Endometrial microvascular endothelial cells (primary cell): ENCODE measurements around the gene PRICKLE2. TPM values are rescaled to one million over a fixed set of nuclear protein-coding genes. Genes with fewer than 3 reads are reported as not detected.

Experiments
- in situ Hi-C: cut with HindIII; loops from 2 replicates; pipeline ENCODE4 v1.10.0; 2017; ENCODE audit warnings: low sequenced_read_pairs, low pct_unique_long_range_greater_than_20kb; ENCODE audit errors: inconsistent ontology term
- total RNA-seq: library from RNA; depleted of rRNA; stranded (reverse); fragments of >200 nt; gene quantifications from one replicate; pipeline ENCODE4 v1.2.3, GENCODE V29; 2015; ENCODE audit errors: inconsistent ontology term

Gene PRICKLE2
- total RNA-seq, 1 donor from 2014 or later = 0.56 TPM

DNA sequence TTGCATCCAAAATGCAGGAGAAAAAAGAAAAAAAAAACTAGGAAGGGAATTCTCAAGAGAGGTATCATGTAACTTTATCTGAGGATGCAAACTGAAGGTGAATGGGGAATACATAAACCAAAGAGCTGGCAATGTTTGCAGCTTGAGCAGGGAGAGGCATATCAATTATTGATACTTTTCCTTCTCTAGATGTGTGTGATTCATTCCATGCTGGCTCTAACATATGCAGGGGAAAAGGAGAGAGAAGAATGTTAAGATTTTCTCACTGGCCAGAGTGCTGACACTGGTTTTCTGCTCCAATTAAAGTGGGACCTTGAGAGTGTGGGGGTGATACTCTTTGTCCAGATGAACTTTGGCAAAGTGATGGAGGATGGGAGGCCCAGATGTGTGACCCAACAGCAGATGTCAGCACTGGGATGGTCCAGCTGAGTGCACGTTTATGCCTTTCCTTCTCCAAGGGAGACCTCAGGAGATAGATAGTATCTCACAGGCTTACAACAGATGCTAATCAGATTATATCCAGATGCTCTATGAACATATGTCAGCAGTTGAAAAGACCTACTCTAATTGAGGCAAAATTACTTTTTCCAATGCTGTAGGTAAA, 152.0 kb downstream of the PRICKLE2 start:
- in situ Hi-C loops = no loop called here

DNA sequence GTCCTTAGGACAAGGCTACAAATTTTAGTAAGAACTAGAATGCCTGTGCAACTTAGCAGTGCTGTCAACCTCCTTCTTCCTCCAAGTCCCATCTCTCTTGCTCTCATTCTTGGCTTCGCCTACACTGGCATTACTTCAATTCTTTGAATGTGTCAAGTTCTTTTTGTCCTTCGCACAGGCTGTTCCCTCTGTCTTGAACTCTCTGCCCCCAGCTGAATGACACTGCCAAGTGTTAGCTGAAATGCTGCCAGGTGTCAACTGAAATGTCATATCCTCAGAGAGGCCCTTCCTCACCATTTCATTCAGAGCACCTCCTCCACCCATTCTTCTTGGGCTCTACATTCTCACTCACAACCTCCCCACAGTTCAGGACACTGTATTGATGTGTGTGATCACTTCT, 153.1 kb downstream of the PRICKLE2 start:
- in situ Hi-C loops = no loop called here

DNA sequence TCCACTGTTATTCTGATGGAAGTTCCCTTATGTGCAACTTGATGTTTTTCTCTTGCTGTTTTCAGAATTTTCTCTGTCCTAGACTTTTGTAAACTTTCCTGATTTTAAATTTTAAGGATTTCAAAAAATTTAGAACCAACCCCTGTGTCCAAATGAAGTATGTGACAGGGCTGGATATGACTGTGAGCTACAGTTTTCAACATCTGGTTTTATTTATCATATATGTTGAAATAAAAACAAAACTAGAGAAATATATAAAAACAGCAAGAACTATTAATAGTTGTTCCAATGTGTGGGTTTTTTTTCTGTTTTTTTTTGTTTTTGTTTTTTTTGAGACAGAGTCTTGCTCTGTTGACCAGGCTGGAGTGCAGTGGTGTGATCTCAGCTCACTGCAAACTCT, 154.6 kb downstream of the PRICKLE2 start:
- in situ Hi-C loops = no loop called here

DNA sequence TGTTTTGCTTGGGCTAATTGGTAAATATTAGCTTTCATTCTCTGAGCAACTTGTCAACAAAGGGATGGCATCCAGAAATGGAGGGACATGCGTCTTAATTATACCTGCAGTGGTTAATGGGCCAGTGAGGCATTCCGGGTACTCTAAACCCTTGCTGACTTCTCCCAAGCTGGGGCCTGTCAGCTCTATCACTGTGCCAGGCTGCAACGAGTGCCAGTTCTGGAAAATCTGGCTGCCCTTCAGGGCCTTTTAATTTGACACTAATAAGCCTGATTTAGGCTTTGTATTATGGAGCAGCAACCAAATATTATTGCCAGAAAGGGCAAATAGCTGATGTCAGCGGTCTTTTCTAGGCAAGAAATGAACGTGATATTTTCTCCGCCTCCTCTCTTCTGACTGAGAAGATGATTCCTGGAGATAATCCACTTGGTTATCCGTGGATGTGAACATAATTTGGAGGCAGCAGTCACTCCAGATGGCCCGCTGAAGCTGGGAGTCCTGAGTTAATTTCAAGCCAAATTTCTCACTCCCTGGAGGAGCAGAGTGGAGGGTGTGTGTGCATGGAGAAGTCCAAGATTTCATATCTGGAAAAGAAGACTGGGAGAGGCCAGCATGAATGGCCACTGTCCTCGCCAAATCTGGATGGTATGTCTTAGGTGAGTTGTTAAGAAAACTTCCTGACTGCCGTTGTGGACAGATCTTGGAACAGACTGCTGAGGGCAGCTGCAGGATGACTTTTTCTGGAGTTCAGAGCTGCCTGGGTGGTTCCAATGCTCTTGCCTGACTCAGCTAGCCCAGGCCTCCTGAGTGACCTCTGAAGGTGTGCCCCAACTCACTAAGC, 157.5 kb downstream of the PRICKLE2 start:
- in situ Hi-C loops = no loop called here

DNA sequence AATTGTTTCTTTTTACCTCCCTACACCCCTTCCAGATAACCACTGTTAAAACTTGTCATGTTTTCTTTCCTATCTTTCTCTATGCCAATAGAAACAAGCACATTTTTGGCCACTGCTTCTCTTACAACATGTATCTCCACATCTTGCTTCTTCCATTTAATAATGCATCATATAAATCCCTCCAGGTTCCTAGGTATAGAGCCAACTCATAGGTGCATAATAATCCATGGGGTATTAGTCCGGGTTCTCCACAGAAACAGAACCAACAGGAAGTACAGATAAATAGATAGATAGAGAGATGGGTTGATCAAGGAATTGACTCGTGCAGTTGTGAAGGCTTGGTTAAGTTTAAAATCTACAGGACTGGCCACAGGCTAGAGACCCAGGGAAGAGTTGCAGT, 160.5 kb downstream of the PRICKLE2 start:
- in situ Hi-C loops = no loop called here

DNA sequence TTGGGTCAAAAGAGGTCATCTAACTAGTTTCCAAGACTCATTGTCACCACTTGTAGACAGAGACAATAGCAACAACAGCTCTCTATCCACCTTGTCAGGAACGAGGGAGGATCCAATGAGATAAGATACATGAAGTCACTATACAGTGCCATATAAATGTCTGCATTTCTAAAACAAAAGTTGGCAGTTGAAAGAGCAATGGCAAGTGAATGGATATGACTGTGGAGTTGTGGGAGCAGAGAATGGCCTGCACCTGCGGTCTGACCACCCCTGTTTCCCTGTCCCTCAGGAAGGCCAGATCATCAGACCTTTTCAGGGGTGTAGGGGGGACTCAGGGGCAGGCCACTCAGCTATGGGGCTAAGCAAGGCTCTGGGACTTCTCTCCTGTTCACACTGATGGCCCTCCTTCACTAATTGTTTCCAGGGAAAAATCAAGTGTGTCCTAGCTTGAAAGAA, 161.3 kb downstream of the PRICKLE2 start:
- in situ Hi-C loops = no loop called here

DNA sequence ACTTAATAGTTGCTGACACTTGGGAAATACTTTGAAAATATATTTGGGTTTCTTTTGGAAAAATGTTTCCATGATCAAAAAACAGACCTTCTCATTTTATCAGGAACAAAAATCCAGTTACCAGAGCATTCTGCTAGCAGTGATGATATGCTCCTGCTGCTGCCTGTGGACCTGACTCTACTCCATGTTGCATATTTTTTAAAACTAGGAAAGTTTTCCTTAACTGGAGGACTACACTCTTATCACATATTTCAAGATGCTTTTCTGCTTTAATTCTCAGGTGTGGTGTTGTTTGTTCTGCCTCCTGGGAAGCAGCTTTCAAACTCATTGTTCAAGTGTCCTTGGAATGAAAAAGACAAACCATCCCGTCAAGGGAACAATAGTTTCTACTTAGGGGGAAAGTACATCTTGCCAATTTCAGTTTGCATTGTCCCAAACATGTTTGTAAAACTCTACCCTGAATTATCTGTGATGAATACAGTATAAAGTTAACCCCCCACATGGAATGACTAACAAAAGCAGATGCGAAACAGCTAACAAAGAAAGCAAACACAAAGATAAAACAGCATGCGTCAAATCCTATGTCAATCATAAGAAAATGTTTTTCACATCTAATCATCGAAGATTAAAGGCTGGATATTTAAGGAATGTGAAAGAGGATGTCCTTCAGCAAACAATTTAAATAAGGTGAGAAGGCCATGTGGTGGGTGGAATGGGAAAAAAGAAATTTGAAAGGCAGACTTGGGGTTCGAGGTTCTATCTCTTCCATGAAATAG, 161.9 kb downstream of the PRICKLE2 start:
- in situ Hi-C loops = no loop called here

DNA sequence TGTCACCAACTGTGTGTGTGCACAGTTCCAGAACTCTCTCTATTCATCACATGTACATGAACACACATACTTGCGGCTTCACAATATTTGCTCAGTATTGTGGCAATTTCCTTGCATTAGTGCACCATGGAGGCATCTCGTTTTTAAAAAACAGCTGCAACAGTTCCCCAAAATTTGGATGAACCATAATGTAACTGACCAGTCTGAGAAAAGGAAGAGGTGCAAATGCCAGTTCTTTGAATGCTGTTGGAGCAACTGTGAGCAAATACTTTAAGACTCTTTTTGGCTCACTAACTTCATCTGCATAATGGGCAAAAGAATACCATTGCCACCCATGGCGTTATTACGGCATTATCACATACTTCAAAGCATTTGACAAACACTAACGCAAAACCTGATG, 163.6 kb downstream of the PRICKLE2 start:
- in situ Hi-C loops = no loop called here

DNA sequence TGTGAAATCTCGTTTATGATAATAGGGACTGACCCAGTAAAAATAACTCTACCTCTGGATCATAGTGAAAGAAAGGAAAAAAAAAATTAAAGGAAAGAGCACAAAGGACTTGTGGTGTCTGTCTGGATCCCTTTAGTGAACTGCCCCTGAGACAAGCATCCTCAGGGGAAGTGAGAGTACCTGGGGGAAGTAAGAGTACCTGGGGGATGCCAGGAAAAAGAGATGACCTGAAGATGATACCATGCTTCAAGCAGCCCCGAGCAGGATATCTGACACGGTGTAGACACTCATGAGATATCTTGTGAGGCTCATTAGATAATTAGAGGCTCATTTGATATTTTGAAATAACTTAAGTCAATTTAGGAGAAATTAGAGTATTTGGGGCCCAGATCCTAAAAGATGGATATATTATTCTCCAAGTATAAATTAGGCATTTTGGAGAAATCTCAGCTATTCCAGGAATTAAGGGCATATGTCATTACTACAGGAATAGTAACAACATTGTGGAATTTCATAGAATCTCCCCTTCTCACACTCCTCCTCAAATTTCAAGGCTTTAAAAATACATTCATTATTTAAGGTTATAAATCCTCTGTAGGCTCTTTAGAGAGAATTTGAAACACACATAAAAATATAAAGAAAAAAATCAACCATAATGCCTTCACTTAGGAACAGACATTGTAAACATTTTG, 165.6 kb downstream of the PRICKLE2 start:
- in situ Hi-C loops = no loop called here

DNA sequence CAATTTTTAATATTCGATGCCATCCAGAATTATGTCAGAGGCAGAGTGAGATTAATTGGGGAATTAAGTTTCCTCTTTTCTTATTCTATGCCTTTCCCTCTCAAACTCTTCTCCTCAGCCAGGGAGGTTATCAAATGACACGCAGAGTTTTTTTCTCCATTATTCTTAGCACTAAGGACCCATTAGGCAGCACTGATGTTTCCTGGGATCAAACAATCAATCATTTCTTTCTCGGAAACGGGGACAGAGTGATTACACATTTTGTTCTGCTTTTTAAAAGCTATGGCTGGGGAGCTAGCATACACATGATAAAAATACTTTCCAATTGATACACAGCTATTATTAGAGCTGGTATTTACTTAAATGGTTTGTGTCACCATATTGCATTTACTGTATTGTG, 166.7 kb downstream of the PRICKLE2 start:
- in situ Hi-C loops = no loop called here

DNA sequence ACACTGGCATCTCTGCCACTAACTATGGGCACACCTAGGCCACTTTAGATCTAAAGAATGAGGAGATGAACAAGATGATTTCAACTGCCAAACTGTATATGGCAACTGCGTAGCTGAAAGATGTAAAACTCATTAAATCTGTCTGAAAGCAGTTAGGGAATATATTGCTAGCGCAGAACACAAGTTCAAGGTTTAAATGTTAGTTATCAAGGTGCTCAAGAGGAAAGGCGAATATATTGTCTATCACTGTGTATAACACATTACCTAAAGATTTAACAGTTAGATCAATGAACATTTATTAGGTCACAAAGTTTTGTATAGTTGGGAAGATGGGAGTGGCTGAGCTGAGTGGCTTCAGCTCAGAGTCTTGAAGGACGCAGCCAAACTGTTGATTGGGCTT, 168.0 kb downstream of the PRICKLE2 start:
- in situ Hi-C loops = no loop called here

DNA sequence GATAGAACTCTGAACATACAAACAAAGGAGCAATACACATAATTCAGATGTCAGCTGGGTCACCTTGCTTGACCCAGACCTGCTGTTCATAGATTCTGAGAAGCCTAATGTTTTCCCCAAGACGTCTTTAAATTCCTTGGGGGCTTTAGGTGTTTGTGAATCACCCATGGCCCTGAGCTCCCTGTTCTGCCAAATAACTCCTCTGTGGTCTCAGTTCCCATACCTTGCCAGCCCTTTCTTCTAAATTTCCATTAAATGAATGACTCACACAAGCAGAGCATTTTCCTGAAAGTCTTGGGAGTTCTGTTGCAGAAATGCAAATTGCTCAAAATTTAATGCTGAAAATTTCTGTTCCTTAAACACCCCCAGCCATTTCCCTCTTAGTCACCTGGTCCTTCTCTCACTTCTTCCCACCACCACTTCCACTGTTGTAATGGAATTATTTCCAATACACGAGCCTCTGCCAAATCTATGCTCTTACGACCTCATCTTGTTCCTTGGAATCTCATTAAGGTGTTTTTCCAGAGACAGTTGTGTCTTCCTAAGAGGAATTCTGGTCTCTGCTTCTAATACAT, 168.6 kb downstream of the PRICKLE2 start:
- in situ Hi-C loops = no loop called here

DNA sequence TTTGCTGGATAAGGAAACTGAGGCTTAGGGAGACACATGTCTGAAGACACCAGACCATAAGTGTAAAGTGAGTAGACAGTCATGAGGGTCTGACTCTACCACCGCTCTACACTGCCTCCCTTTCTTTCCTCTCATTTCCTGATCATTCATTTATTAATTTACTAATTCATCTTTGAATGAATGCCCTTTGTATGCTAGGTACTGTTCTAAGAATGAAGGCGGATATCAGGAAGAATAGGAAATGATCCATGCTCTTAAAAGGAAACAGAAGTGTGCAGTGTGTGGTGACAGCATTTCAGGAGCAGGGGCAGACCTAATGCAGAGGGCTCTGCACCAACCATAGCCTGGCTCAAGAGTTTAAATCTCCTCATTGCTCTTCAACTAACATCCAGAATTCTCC, 170.2 kb downstream of the PRICKLE2 start:
- in situ Hi-C loops = no loop called here

DNA sequence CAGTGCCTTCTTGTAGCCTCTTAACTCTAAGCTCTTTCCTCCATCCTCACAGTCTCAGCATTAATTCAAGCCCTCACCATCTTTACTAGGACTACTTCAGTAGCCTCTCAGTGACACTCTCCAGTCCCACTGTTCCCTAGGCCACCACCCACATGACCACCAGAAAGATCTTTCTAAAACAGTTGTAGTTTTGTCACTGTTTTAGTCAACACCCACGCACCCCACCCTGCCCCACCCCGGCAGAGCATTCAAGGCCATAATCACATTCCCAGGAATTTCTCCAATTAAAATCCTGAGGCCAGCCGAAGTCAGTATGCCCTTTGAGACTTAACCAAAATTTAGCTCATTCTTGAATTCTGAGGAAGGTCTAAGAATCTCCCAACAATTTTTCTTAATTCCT, 170.8 kb downstream of the PRICKLE2 start:
- in situ Hi-C loops = no loop called here

DNA sequence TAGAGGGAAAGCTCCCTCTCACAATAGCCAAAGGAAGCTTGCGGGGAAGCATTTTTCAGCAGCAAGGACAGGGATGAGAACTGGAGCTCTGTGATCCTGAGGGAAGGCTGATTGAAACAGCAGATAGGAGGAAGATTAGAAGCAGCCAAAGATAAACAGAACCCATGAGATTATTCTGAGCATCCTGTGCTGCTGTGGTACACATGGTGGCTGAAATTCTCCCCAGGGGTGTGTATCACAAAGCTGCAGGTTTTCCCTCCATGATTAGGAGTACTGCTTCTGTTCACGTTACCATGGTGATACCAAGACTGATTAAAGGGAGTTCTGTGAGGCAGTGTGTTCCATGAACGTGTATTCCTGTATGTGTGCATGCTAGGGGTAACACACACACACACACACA, 171.7 kb downstream of the PRICKLE2 start:
- in situ Hi-C loops = no loop called here

DNA sequence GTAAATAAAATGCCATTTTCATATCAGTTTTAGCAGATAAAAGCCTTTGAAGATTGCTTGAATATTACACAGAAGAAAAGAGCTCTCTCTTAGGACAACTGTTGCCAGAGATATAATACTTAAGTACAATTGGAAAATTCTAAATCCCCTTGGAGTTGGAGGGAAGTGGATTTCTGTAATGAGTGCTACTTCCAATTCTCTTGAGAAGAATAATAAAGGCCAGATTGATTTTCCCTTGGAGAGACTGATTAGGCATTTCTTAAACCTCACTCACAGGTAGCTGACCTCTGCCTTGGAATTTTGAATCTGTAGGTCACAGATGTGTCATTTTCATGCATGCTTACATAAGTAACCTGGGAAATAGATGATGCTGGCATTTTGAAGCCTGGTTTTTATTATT, 172.1 kb downstream of the PRICKLE2 start:
- in situ Hi-C loops = no loop called here

DNA sequence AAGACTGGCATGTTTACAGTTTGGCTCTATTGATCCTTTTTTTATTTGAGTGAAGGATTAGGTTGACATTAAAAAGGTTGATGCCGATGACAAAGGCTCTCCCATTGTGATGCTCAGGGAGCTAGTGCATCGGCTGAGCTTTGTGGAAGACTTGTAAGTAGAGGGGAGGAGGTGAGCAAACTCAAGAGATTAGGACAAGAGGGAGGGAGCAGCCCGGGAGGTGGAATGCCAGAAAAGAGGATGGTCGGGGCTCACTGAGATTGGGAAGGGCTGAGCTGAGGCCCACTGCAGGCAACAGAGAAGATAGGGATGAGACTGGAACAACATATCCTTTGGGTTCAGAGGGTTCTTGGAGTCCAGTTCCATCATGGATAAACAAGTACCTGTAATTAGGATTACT, 175.4 kb downstream of the PRICKLE2 start:
- in situ Hi-C loops = loop anchor here (25.0 kb wide), 2 partner anchors 162 to 412 kb away; no protein-coding TSS in a partner anchor

DNA sequence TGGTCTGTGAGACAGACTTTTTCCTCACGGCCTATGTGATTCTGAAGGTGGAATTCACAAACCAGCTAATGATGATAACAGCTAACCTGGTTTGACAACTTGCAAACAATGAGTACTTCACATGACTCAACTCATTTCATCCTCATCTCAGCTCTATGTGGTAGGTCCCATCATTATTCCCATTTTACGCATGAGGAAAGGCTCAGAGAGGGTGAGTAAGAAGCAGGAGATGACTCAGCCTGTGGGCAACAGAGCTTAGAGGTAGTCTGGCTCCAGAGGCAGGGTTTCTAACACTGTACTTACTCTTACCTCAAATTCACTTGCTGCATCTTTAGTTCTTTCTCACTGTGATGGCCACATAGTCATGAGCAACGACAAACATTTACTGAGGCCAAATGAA, 176.1 kb downstream of the PRICKLE2 start:
- in situ Hi-C loops = loop anchor here (25.0 kb wide), 2 partner anchors 163 to 413 kb away; no protein-coding TSS in a partner anchor

DNA sequence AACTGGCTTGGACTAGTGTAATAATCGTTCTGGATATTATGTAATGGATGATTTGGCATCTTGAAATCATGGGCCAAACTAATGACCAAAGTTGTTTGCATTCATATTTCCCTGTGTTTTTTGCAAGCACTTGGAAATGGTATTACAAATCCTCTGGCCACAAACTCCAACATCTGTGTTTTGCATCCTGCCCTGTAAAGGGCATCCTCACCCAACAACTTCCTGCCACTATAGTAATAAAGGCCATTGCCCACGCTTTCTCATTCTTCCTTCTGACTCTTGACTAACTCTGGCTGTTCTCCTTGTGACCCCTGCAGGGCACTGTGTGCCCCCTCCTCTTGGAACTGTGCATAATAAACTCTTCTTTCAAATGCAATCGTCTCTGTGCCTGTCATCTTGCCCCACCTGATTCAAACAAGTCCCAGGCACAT, 176.6 kb downstream of the PRICKLE2 start:
- in situ Hi-C loops = loop anchor here (25.0 kb wide), 2 partner anchors 164 to 414 kb away; no protein-coding TSS in a partner anchor
